Thoracic aorta (tissue), 2 donors: ENCODE data around the gene SELENON. TPM values are rescaled to one million over a fixed set of nuclear protein-coding genes. Genes with fewer than 3 reads are reported as not detected.

ENCODE experiments used
- ATAC-seq: fragments of 150-250 bp; one replicate; pipeline ENCODE4 v1.8.0; 2017; ENCODE audit warnings: low read depth; ENCODE audit not compliant: insufficient number of reproducible peaks, low FRiP score
- DNase-seq: peaks from one replicate; pipeline ENCODE4 v3.0.0-alpha.2; 2020; ENCODE audit warnings: low spot score
- H3K27ac ChIP-seq, 2 donors: fragments of 200-600 bp; sonication (generic); 1 replicate in 1 of 2; 2 replicates in 1 of 2; pipeline ENCODE4 v1.5.1; 2016; ENCODE audit warnings: mild to moderate bottlenecking in 2 of 2, moderate library complexity in 2 of 2
- H3K27me3 ChIP-seq: fragments of 200-600 bp; sonication (generic); replicated peaks from 2 replicates; pipeline ENCODE4 v1.6.0; 2016; ENCODE audit warnings: mild to moderate bottlenecking; ENCODE audit not compliant: insufficient read depth
- H3K36me3 ChIP-seq: fragments of 200-600 bp; sonication (generic); one replicate; pipeline ENCODE4 v1.5.1; 2016
- H3K4me1 ChIP-seq, 2 donors: fragments of 200-600 bp; sonication (generic); 1 replicate in 1 of 2; 2 replicates in 1 of 2; pipeline versions ENCODE4 v1.5.1 to v1.6.0; 2016; ENCODE audit warnings: low read depth in 2 of 2, mild to moderate bottlenecking in 1 of 2; ENCODE audit not compliant: control insufficient read depth in 1 of 2
- H3K4me3 ChIP-seq: fragments of 200-600 bp; sonication (generic); 2 replicates; pipeline ENCODE4 v1.5.1; 2016; ENCODE audit warnings: mild to moderate bottlenecking
- H3K9me3 ChIP-seq: fragments of 200-600 bp; sonication (generic); 2 replicates; pipeline ENCODE4 v1.5.1; 2016
- CTCF ChIP-seq: fragments of 200-600 bp; sonication (generic); IDR thresholded peaks from one replicate; pipeline ENCODE4 v1.5.1; 2019; ENCODE audit warnings: antibody characterized with exemption
- total RNA-seq, 2 donors: library from RNA; depleted of rRNA; stranded (reverse); fragments of >200 nt; gene quantifications; one replicate each; pipeline versions ENCODE4 v1.1.0 to v1.2.3, GENCODE V29; 2016

Gene SELENON
- total RNA-seq, 2 donors from 2014 or later: 44.1 to 48.6 TPM

- no peak for TF ChIP-seq CTCF
Measured at GRCh38 chr1:25862785-25863485, 62.9 kb downstream of the SELENON start.

GRCh38 chr1:25863486-25864262 lies 63.7 kb downstream of the SELENON start:
- DNase-seq (no peak), ATAC-seq (no peak)
- H3K27me3 ChIP-seq: no peaks in the 10 kb centered on the region
- peaks cover 4% of the 10 kb centered on the region for H3K36me3 ChIP-seq
- H3K9me3 ChIP-seq: no peaks in the 10 kb centered on the region
- H3K4me1 ChIP-seq: peaks cover 4 to 10% of the 10 kb centered on the region in 2 donors
- no peak overlapping the region for H3K4me3 ChIP-seq
- no peak overlapping the region for H3K27ac ChIP-seq
- no peak for TF ChIP-seq CTCF

More at GRCh38 chr1:25862785-25863485, 62.9 kb downstream of the SELENON start:
- no peak for ATAC-seq
- Histone ChIP-seq H3K27me3 (no peaks in the 10 kb centered on the region), H3K27ac (no peak overlapping the region), H3K4me1 (peaks cover 4 to 13% of the 10 kb centered on the region in 2 donors), H3K4me3 (no peak overlapping the region), H3K9me3 (no peaks in the 10 kb centered on the region), H3K36me3 (peaks cover 4% of the 10 kb centered on the region)
- DNase-seq: no peak

GRCh38 chr1:25864434-25864833 lies 64.4 kb downstream of the SELENON start:
- no peak for TF ChIP-seq CTCF
- no peaks in the 10 kb centered on the region for H3K27me3 ChIP-seq
- no peak overlapping the region for H3K27ac ChIP-seq
- no peaks in the 10 kb centered on the region for H3K9me3 ChIP-seq
- no peak overlapping the region for H3K4me3 ChIP-seq
- peaks cover 4% of the 10 kb centered on the region for H3K36me3 ChIP-seq
- peaks cover 0 to 5% of the 10 kb centered on the region in 2 donors for H3K4me1 ChIP-seq
- DNase-seq (no peak), ATAC-seq (no peak)

GRCh38 chr1:25866288-25866687 lies 66.3 kb downstream of the SELENON start:
- no peaks in the 10 kb centered on the region for H3K27me3 ChIP-seq
- TF ChIP-seq CTCF: no peak
- peaks cover 4% of the 10 kb centered on the region for H3K36me3 ChIP-seq
- no peak for DNase-seq
- no peak overlapping the region for H3K27ac ChIP-seq
- no peak overlapping the region for H3K4me3 ChIP-seq
- no peaks in the 10 kb centered on the region for H3K4me1 ChIP-seq
- no peak for ATAC-seq
- H3K9me3 ChIP-seq: no peaks in the 10 kb centered on the region

GRCh38 chr1:25867210-25867991 lies 67.4 kb downstream of the SELENON start:
- Histone ChIP-seq H3K4me3 (no peak overlapping the region), H3K4me1 (peaks cover 3 to 8% of the 10 kb centered on the region in 2 donors), H3K9me3 (no peaks in the 10 kb centered on the region), H3K36me3 (peaks cover 4% of the 10 kb centered on the region), H3K27me3 (no peaks in the 10 kb centered on the region), H3K27ac (no peak overlapping the region)
- TF ChIP-seq CTCF: no peak
- no peak for DNase-seq
- ATAC-seq: no peak
